MCF 10A (cell line): ENCODE results near the gene CABYR. TPM values are rescaled to one million over a fixed set of nuclear protein-coding genes. Genes with fewer than 3 reads are reported as not detected.
"Not testable (repeated sequence)": the region's sequence is repeated elsewhere in the genome, so short reads cannot be mapped to it uniquely, and the experiment has no call there.

Experiments used
- BruUV-seq: library from RNA; stranded (reverse); fragments of 400-500 nt; replicated peaks from 2 replicates; lab custom pipeline; 2021; lab: Mats Ljungman, UMichigan
- CTCF ChIA-PET: fragments of 300-600 bp; sonication (Branson Sonifier 250); formaldehyde crosslinking; extraction: SDS; loops from one replicate; lab custom pipeline; 2021; ENCODE audit warnings: antibody characterized with exemption, inconsistent platforms; lab: Yijun Ruan, JAX
- POLR2A ChIA-PET: fragments of 300-600, 350-650 bp; sonication (Branson Sonifier 250); formaldehyde crosslinking; extraction: SDS; loops from one replicate; lab custom pipeline; 2020; ENCODE audit warnings: antibody characterized with exemption, inconsistent platforms; lab: Yijun Ruan, JAX
- DNase-seq: peaks from one replicate; pipeline ENCODE4 v3.0.0-alpha.2; 2018; ENCODE audit not compliant: unreplicated experiment
- H3K27ac Mint-ChIP-seq: one replicate; pipeline ENCODE4 v1.8.0; 2022; ENCODE audit warnings: mild to moderate bottlenecking, low read depth, mixed read lengths; ENCODE audit not compliant: unreplicated experiment
- H3K27me3 Mint-ChIP-seq: one replicate; pipeline ENCODE4 v1.8.0; 2022; ENCODE audit warnings: mixed read lengths; ENCODE audit not compliant: insufficient read depth, unreplicated experiment
- H3K36me3 Mint-ChIP-seq: one replicate; pipeline ENCODE4 v1.8.0; 2022; ENCODE audit warnings: mild to moderate bottlenecking, moderate library complexity, mixed read lengths; ENCODE audit not compliant: insufficient read depth, unreplicated experiment
- H3K4me1 Mint-ChIP-seq: one replicate; pipeline ENCODE4 v1.8.0; 2022; ENCODE audit warnings: mixed read lengths; ENCODE audit not compliant: insufficient read depth, unreplicated experiment
- H3K4me3 Mint-ChIP-seq: one replicate; pipeline ENCODE4 v1.8.0; 2022; ENCODE audit warnings: mild to moderate bottlenecking, moderate library complexity, mixed read lengths; ENCODE audit not compliant: unreplicated experiment
- H3K9me3 Mint-ChIP-seq: one replicate; pipeline ENCODE4 v1.8.0; 2022; ENCODE audit warnings: mixed read lengths; ENCODE audit not compliant: unreplicated experiment
- CTCF ChIP-seq: fragments of 200-600 bp; IDR thresholded peaks from one replicate; pipeline ENCODE4 v1.8.0; 2022; ENCODE audit warnings: antibody characterized with exemption, mild to moderate bottlenecking; ENCODE audit not compliant: unreplicated experiment
- intact Hi-C: fragments of 100-400 bp; cut with micrococcal nuclease; formaldehyde crosslinking; loops from 2 replicates; pipeline ENCODE4 v1.14.1; 2022
- total RNA-seq: library from RNA; stranded (reverse); gene quantifications from 2 replicates; pipeline ENCODE4 v1.2.3, GENCODE V29; 2022

CABYR gene
- total RNA-seq, 1 experiment from 2014 or later = 3.0 TPM

GRCh38 chr18:24136967-24137373 is 1.9 kb upstream of the CABYR start:
- TF ChIP-seq CTCF = no peak
- peak; percentile 30 for DNase-seq
- Mint-ChIP-seq H3K9me3 (no peaks in the 10 kb centered on the region), H3K27me3 (no peaks in the 10 kb centered on the region), H3K4me1 (peaks cover 6% of the 10 kb centered on the region), H3K27ac (no peak overlapping the region), H3K36me3 (no peaks in the 10 kb centered on the region), H3K4me3 (no peak overlapping the region)
- intact Hi-C loops = no loop called here
- BruUV-seq = no TSS peak
- POLR2A ChIA-PET = no interaction called here
- CTCF ChIA-PET = no interaction called here

- BruUV-seq = no TSS peak
- no peaks in the 10 kb centered on the region for H3K27me3 Mint-ChIP-seq
Measured at GRCh38 chr18:24138409-24138788, 463 bp upstream of the CABYR start.

GRCh38 chr18:24140697-24141096 is 1.8 kb downstream of the CABYR start:
- BruUV-seq = no TSS peak
- TF ChIP-seq CTCF = no peak
- Mint-ChIP-seq H3K27ac (no peak overlapping the region), H3K9me3 (no peaks in the 10 kb centered on the region), H3K36me3 (no peaks in the 10 kb centered on the region), H3K27me3 (no peaks in the 10 kb centered on the region), H3K4me3 (no peak overlapping the region), H3K4me1 (peaks cover 6% of the 10 kb centered on the region)
- ChIA-PET POLR2A (no interaction called here), CTCF (interaction anchor here (0.6 kb wide), 1 partner anchor 29 kb away, joined by 3 read pairs; no protein-coding TSS in a partner anchor)
- DNase-seq = no peak
- intact Hi-C loops = no loop called here

More at GRCh38 chr18:24138409-24138788, 463 bp upstream of the CABYR start:
- CTCF ChIA-PET = interaction anchor here (0.6 to 1.4 kb wide), 9 partner anchors 9 to 219 kb away, joined by 3 to 8 read pairs (median 3); no protein-coding TSS in a partner anchor
- POLR2A ChIA-PET = interaction anchor here (0.6 to 1.9 kb wide), 10 partner anchors 12 to 320 kb away, joined by 3 to 9 read pairs (median 3); partner anchors contain the start of gene OSBPL1A
- H3K4me3 Mint-ChIP-seq = peak overlapping the region; percentile 88
- no peaks in the 10 kb centered on the region for H3K9me3 Mint-ChIP-seq
- no peak for TF ChIP-seq CTCF
- intact Hi-C loops = loop anchor here (2.0 kb wide), 1 partner anchor 62 kb away; no protein-coding TSS in a partner anchor
- H3K27ac Mint-ChIP-seq = peak overlapping the region; percentile 89
- H3K4me1 Mint-ChIP-seq = peaks cover 6% of the 10 kb centered on the region
- no peaks in the 10 kb centered on the region for H3K36me3 Mint-ChIP-seq
- no peak for DNase-seq

- no TSS peak for BruUV-seq
- H3K27ac Mint-ChIP-seq = no peak overlapping the region
- CTCF ChIA-PET = interaction anchor here (0.6 kb wide), 1 partner anchor 49 kb away, joined by 4 read pairs; no protein-coding TSS in a partner anchor
- intact Hi-C loops = no loop called here
- POLR2A ChIA-PET = no interaction called here
- H3K36me3 Mint-ChIP-seq = no peaks in the 10 kb centered on the region
- H3K4me1 Mint-ChIP-seq = no peaks in the 10 kb centered on the region
- DNase-seq = no peak
- no peaks in the 10 kb centered on the region for H3K9me3 Mint-ChIP-seq
- no peak for TF ChIP-seq CTCF
- no peak overlapping the region for H3K4me3 Mint-ChIP-seq
- H3K27me3 Mint-ChIP-seq = no peaks in the 10 kb centered on the region
Measured at GRCh38 chr18:24142376-24142775, 3.5 kb downstream of the CABYR start.

- H3K27me3 Mint-ChIP-seq, DNase-seq, H3K27ac Mint-ChIP-seq, H3K4me3 Mint-ChIP-seq, H3K36me3 Mint-ChIP-seq, H3K4me1 Mint-ChIP-seq, intact Hi-C loops, H3K9me3 Mint-ChIP-seq, BruUV-seq: not testable (repeated sequence)
- CTCF ChIA-PET = interaction anchor here (0.7 to 2.9 kb wide), 2 partner anchors 28 to 50 kb away, joined by 3 to 12 read pairs; no protein-coding TSS in a partner anchor
- POLR2A ChIA-PET = interaction anchor here (1.6 kb wide), 1 partner anchor 11 kb away, joined by 4 read pairs; the partner anchor contains the start of gene CABYR
Measured at GRCh38 chr18:24149591-24149990, 10.7 kb downstream of the CABYR start.
